HG03280 (cell line): ENCODE data around the gene WBP1L.
"Not testable (repeated sequence)": the region's sequence is repeated elsewhere in the genome, so short reads cannot be mapped to it uniquely, and the experiment has no call there.

Experiments
- ATAC-seq: cut with Tn5 transposase; IDR thresholded peaks from one replicate; pipeline ENCODE4 v1.9.1; 2021; ENCODE audit warnings: mild to moderate bottlenecking, moderate library complexity; ENCODE audit not compliant: unreplicated experiment

Gene WBP1L

GRCh38 chr10:102758240-102758932, 14.6 kb downstream of the WBP1L start:
- ATAC-seq, result no peak

GRCh38 chr10:102758933-102759262, 15.2 kb downstream of the WBP1L start:
- ATAC-seq, result not testable (repeated sequence)

GRCh38 chr10:102759497-102760210, 15.9 kb downstream of the WBP1L start:
- ATAC-seq, result no peak

- ATAC-seq, result no peak
Observed at GRCh38 chr10:102761981-102762380, 18.2 kb downstream of the WBP1L start.

- ATAC-seq, result no peak
Observed at GRCh38 chr10:102762401-102763015, 18.8 kb downstream of the WBP1L start.

- ATAC-seq, result no peak
Observed at GRCh38 chr10:102763037-102763607, 19.4 kb downstream of the WBP1L start.

- no peak for ATAC-seq
Observed at GRCh38 chr10:102764470-102765161, 20.9 kb downstream of the WBP1L start.

GRCh38 chr10:102765336-102765735, 21.6 kb downstream of the WBP1L start:
- ATAC-seq, result no peak

- no peak for ATAC-seq
Observed at GRCh38 chr10:102767428-102768160, 23.8 kb downstream of the WBP1L start.

- ATAC-seq, result no peak
Observed at GRCh38 chr10:102769375-102770107, 25.8 kb downstream of the WBP1L start.

GRCh38 chr10:102770108-102770482, 26.3 kb downstream of the WBP1L start:
- ATAC-seq, result no peak

GRCh38 chr10:102770792-102771191, 27.0 kb downstream of the WBP1L start:
- ATAC-seq, result no peak

GRCh38 chr10:102773320-102773719, 29.6 kb downstream of the WBP1L start:
- no peak for ATAC-seq

GRCh38 chr10:102773986-102774385, 30.2 kb downstream of the WBP1L start:
- ATAC-seq, result no peak

- no peak for ATAC-seq
Observed at GRCh38 chr10:102775201-102775934, 31.6 kb downstream of the WBP1L start.

GRCh38 chr10:102775935-102776669, 32.4 kb downstream of the WBP1L start:
- no peak for ATAC-seq

GRCh38 chr10:102776779-102777456, 33.2 kb downstream of the WBP1L start:
- no peak for ATAC-seq
